MCF 10A (cell line): ENCODE data around the gene ARL4D. TPM values are rescaled to one million over a fixed set of nuclear protein-coding genes. Genes with fewer than 3 reads are reported as not detected.

Experiments used
- BruUV-seq: library from RNA; stranded (reverse); fragments of 400-500 nt; replicated peaks from 2 replicates; lab custom pipeline; 2021; lab: Mats Ljungman, UMichigan
- CTCF ChIA-PET: fragments of 300-600 bp; sonication (Branson Sonifier 250); formaldehyde crosslinking; extraction: SDS; loops from one replicate; lab custom pipeline; 2021; ENCODE audit warnings: antibody characterized with exemption, inconsistent platforms; lab: Yijun Ruan, JAX
- POLR2A ChIA-PET: fragments of 300-600, 350-650 bp; sonication (Branson Sonifier 250); formaldehyde crosslinking; extraction: SDS; loops from one replicate; lab custom pipeline; 2020; ENCODE audit warnings: antibody characterized with exemption, inconsistent platforms; lab: Yijun Ruan, JAX
- DNase-seq: peaks from one replicate; pipeline ENCODE4 v3.0.0-alpha.2; 2018; ENCODE audit not compliant: unreplicated experiment
- H3K27ac Mint-ChIP-seq: one replicate; pipeline ENCODE4 v1.8.0; 2022; ENCODE audit warnings: mild to moderate bottlenecking, low read depth, mixed read lengths; ENCODE audit not compliant: unreplicated experiment
- H3K27me3 Mint-ChIP-seq: one replicate; pipeline ENCODE4 v1.8.0; 2022; ENCODE audit warnings: mixed read lengths; ENCODE audit not compliant: insufficient read depth, unreplicated experiment
- H3K36me3 Mint-ChIP-seq: one replicate; pipeline ENCODE4 v1.8.0; 2022; ENCODE audit warnings: mild to moderate bottlenecking, moderate library complexity, mixed read lengths; ENCODE audit not compliant: insufficient read depth, unreplicated experiment
- H3K4me1 Mint-ChIP-seq: one replicate; pipeline ENCODE4 v1.8.0; 2022; ENCODE audit warnings: mixed read lengths; ENCODE audit not compliant: insufficient read depth, unreplicated experiment
- H3K4me3 Mint-ChIP-seq: one replicate; pipeline ENCODE4 v1.8.0; 2022; ENCODE audit warnings: mild to moderate bottlenecking, moderate library complexity, mixed read lengths; ENCODE audit not compliant: unreplicated experiment
- H3K9me3 Mint-ChIP-seq: one replicate; pipeline ENCODE4 v1.8.0; 2022; ENCODE audit warnings: mixed read lengths; ENCODE audit not compliant: unreplicated experiment
- CTCF ChIP-seq: fragments of 200-600 bp; IDR thresholded peaks from one replicate; pipeline ENCODE4 v1.8.0; 2022; ENCODE audit warnings: antibody characterized with exemption, mild to moderate bottlenecking; ENCODE audit not compliant: unreplicated experiment
- intact Hi-C: fragments of 100-400 bp; cut with micrococcal nuclease; formaldehyde crosslinking; loops from 2 replicates; pipeline ENCODE4 v1.14.1; 2022
- total RNA-seq: library from RNA; stranded (reverse); gene quantifications from 2 replicates; pipeline ENCODE4 v1.2.3, GENCODE V29; 2022

ARL4D gene
- total RNA-seq, 1 experiment from 2014 or later = 33.5 TPM

GRCh38 chr17:43411369-43411677 is 12.5 kb downstream of the ARL4D start:
- ChIA-PET POLR2A (interaction anchor here (2.1 to 23.4 kb wide), 5 partner anchors 3 to 52 kb away, joined by 14 to 654 read pairs (median 640); partner anchors contain the start of gene ARL4D), CTCF (interaction anchor here (1.0 to 2.0 kb wide), 3 partner anchors 8 to 84 kb away, joined by 5 to 6 read pairs (median 6); partner anchors contain the start of gene DHX8)
- Mint-ChIP-seq H3K4me1 (peaks cover 33% of the 10 kb centered on the region), H3K9me3 (peaks cover 5% of the 10 kb centered on the region), H3K27ac (no peak overlapping the region), H3K27me3 (no peaks in the 10 kb centered on the region), H3K36me3 (peaks cover 5% of the 10 kb centered on the region), H3K4me3 (no peak overlapping the region)
- no peak for TF ChIP-seq CTCF
- BruUV-seq = no TSS peak
- no peak for DNase-seq
- intact Hi-C loops = no loop called here

- intact Hi-C loops = no loop called here
Observed at GRCh38 chr17:43411749-43412148, 13.0 kb downstream of the ARL4D start.

GRCh38 chr17:43412166-43412565 is 13.4 kb downstream of the ARL4D start:
- Mint-ChIP-seq H3K4me3 (no peak overlapping the region), H3K9me3 (peaks cover 5% of the 10 kb centered on the region), H3K27ac (no peak overlapping the region), H3K4me1 (peaks cover 42% of the 10 kb centered on the region), H3K36me3 (peaks cover 5% of the 10 kb centered on the region), H3K27me3 (no peaks in the 10 kb centered on the region)
- ChIA-PET CTCF (interaction anchor here (0.5 kb wide), 1 partner anchor 15 kb away, joined by 4 read pairs; no protein-coding TSS in a partner anchor), POLR2A (interaction anchor here (1.5 to 23.4 kb wide), 3 partner anchors 11 to 51 kb away, joined by 5 to 654 read pairs (median 640); partner anchors contain the start of gene ARL4D)
- DNase-seq = no peak
- BruUV-seq = no TSS peak
- intact Hi-C loops = no loop called here
- no peak for TF ChIP-seq CTCF

More at GRCh38 chr17:43411749-43412148, 13.0 kb downstream of the ARL4D start:
- H3K27me3 Mint-ChIP-seq = no peaks in the 10 kb centered on the region
- no peak for TF ChIP-seq CTCF
- no TSS peak for BruUV-seq
- H3K4me3 Mint-ChIP-seq = no peak overlapping the region
- peaks cover 5% of the 10 kb centered on the region for H3K9me3 Mint-ChIP-seq
- no peak for DNase-seq
- H3K36me3 Mint-ChIP-seq = peaks cover 5% of the 10 kb centered on the region
- CTCF ChIA-PET = interaction anchor here (2.0 kb wide), 1 partner anchor 72 kb away, joined by 6 read pairs; the partner anchor contains the start of gene DHX8
- H3K27ac Mint-ChIP-seq = no peak overlapping the region
- POLR2A ChIA-PET = interaction anchor here (1.5 to 23.4 kb wide), 4 partner anchors 10 to 51 kb away, joined by 5 to 654 read pairs (median 327); partner anchors contain the start of gene ARL4D
- peaks cover 38% of the 10 kb centered on the region for H3K4me1 Mint-ChIP-seq

GRCh38 chr17:43416998-43417890 is 18.5 kb downstream of the ARL4D start:
- H3K27ac Mint-ChIP-seq = peak overlapping the region; percentile 70
- TF ChIP-seq CTCF = no peak
- H3K4me1 Mint-ChIP-seq = peaks cover 41% of the 10 kb centered on the region
- no peaks in the 10 kb centered on the region for H3K36me3 Mint-ChIP-seq
- intact Hi-C loops = no loop called here
- DNase-seq = peak; percentile 73
- ChIA-PET CTCF (interaction anchor here (0.7 to 4.0 kb wide), 10 partner anchors 8 to 67 kb away, joined by 3 to 26 read pairs (median 4); partner anchors contain the start of genes ARL4D and DHX8), POLR2A (interaction anchor here (0.6 to 17.4 kb wide), 15 partner anchors 9 to 66 kb away, joined by 3 to 654 read pairs (median 30); partner anchors contain the start of genes ARL4D and DHX8)
- peaks cover 5% of the 10 kb centered on the region for H3K9me3 Mint-ChIP-seq
- BruUV-seq = no TSS peak
- H3K4me3 Mint-ChIP-seq = peak overlapping the region; percentile 24
- H3K27me3 Mint-ChIP-seq = no peaks in the 10 kb centered on the region
